M059J (cell line): ENCODE measurements around the gene CA5A. TPM values are rescaled to one million over a fixed set of nuclear protein-coding genes. Genes with fewer than 3 reads are reported as not detected.
A peak's percentile ranks its signal among the peaks of the same experiment; 100 is the strongest.
"Not testable (repeated sequence)": the region's sequence is repeated elsewhere in the genome, so short reads cannot be mapped to it uniquely, and the experiment has no call there.

Experiments used
- DNase-seq: peaks from one replicate; pipeline ENCODE4 v3.0.0-alpha.2; 2012; ENCODE audit warnings: low read depth
- total RNA-seq: library from RNA; depleted of rRNA; stranded (reverse); fragments of >200 nt; shearing (Covaris generic); gene quantifications from 2 replicates; pipeline ENCODE4 v1.2.3, GENCODE V29; 2014

CA5A gene
- total RNA-seq, 1 experiment from 2014 or later: not detected

- DNase-seq: peak; percentile 51
Observed at GRCh38 chr16:87896176-87896890, 40.0 kb downstream of the CA5A start.

DNA sequence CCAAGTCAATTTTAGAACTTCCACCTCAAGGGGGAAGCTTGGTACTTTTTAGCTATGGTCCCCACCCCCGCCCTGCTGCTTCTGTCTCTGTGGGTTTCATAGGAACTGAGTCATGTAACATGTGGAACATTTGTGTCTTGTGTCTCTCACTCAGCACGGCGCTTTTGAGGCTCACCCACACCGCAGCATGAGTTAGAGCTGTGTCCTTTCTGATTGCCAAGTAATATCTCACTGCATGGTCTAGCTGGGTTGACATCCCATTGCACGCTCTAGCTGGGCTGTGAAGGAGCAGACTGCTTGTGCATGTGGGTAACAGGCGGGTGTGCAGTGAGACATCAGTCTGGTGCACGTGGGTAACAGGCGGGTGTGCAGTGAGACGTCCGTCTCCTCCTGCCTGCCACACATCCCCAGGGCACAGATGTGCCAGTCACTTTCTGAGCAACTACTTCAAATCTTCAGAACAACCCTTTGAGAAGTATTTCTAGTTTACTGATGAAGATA, 40.6 kb downstream of the CA5A start:
- DNase-seq: peak; percentile 45

GRCh38 chr16:87894005-87894404, 42.3 kb downstream of the CA5A start:
- DNase-seq: peak; percentile 56

GRCh38 chr16:87891764-87892163, 44.6 kb downstream of the CA5A start:
- no peak for DNase-seq

DNA sequence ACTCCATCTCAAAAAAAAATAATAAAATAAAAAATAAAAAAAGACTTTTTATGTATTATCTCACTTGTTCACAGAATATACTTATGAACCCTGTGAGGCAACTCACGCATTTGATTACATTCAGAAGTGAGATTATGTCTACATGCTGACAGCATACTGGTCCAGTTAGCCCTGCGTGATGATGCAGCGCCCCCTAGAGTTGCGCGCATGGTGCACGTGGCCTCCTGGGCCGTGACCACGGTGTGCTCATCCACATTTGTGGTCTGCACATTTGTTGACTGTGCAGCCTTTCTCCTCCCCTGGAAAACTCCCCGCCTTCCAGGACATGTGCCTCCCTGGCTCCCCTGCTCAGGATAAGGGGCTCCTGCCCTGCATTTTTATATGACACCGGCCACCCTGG, 46.6 kb downstream of the CA5A start:
- DNase-seq: not testable (repeated sequence)

DNA sequence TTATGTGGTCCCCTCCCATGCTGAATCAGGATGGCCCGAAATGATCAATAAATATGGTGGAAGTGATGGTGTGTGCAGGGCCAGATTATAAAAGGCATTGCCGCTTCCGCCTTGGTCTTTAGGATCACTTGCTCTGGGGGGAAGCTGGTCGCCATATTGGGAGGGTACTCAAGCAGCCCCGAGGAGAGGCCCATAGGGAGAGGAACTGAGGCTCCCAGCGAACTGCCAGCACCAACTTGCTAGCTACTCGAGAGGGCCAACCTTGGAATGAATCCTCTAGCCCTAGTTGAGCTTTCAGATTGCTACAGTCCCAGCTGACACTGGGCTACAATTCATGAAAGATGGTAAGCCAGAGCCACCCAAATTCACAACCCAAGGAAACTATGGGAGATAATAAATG, 48.0 kb downstream of the CA5A start:
- DNase-seq: not testable (repeated sequence)

- DNase-seq: not testable (repeated sequence)
Observed at GRCh38 chr16:87887931-87888330, 48.4 kb downstream of the CA5A start.

DNA sequence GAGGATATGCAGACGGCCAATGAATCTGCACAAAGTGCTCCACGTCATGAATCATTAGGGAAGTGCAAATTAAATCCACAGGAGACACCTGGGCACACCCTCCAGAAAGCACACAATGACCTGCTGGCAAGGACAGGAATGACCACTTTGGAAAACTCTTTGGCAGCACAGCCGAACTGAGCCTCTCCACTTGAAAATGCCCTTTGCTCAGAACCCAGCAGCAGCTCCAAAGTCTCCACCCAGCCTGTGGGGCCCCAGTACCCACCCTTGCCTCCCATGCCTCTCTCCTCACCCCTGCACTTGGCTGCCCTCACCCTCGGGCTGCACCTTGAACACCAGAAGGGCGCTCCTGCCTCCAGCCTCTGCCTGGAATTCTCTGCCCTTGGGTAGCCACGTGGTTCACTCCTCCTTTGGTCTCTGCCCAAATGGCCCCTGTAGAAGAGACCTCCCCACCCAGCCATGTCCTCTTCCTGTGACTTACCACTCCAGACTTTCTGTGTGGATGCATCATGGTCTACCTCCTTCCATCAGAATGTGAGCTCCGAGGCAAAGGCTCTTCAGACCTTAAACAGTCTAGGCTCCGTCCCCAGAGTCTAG, 50.9 kb downstream of the CA5A start:
- not testable (repeated sequence) for DNase-seq

DNA sequence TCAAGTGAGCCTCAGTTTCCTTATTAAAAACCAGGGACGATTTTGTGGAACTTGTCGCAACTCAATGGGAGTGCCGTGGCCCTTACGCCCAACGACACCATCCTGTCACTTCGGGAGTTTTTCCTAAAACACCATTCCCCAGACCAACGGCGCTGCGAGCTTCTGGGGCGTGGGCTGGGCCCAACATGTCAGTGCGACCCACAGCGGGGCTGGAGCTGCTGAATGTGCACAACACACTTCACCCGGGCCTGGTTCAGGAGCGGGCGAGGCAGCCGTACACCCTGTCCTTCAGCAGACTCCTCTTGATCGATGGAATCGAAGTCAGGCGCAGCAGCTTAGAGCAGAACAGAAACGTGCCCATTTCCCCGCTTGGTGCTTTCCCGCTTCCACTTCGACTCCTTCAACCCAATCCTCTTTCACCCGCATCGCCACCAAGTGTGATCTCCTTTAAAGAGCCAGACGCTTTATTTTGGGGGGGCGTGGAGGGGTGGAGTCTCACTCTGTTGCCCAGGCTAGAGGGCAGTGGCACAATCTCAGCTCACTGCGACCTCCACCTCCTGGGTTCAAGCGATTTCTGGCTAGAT, 53.8 kb downstream of the CA5A start:
- DNase-seq: no peak

DNA sequence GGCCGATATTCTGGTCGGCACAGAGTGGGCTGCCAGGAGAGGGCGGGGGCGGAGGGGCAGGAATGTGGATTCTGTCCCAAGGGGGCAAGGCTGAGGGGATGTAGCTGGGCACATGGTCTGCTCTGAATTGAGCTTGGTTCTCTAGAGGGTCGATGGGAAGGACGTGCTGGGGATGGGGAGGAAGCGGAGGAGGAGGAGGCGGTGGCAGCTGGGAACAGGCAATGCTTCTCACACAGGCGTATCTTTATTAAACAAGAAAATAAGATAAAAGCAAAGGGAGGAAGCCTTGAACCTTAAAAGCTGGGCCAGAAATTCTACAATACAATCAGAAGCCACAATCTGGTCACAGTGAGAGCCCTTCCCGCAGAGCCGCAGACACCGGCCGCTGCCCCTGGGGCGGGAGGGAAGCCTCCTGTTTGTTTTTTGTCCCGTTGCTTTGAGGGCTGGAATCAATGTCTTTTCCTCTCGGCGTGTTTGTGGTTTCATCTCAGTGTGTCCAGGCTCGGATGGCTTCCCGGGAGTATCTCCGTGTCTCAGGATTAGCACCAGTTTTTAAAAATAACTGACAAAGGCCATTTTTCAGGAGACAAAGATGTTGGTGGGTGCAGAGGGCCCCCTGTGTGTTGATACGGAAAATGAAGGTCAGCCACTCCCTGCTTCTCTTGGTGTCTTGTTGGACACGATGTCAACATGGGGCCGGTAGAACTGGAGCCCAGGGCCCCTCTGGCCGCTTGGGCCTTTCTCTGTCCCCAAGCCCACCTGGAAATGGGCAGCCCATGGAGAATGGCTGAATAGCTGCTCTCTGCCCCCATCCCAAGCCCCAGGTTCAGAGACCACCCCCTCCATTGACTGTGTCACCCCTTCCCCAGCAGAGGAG, 54.8 kb downstream of the CA5A start:
- peak; percentile 46 for DNase-seq

- no peak for DNase-seq
Observed at GRCh38 chr16:87880117-87880696, 56.1 kb downstream of the CA5A start.

GRCh38 chr16:87879411-87880013, 56.8 kb downstream of the CA5A start:
- DNase-seq: not testable (repeated sequence)

GRCh38 chr16:87878704-87879103, 57.6 kb downstream of the CA5A start:
- no peak for DNase-seq

DNA sequence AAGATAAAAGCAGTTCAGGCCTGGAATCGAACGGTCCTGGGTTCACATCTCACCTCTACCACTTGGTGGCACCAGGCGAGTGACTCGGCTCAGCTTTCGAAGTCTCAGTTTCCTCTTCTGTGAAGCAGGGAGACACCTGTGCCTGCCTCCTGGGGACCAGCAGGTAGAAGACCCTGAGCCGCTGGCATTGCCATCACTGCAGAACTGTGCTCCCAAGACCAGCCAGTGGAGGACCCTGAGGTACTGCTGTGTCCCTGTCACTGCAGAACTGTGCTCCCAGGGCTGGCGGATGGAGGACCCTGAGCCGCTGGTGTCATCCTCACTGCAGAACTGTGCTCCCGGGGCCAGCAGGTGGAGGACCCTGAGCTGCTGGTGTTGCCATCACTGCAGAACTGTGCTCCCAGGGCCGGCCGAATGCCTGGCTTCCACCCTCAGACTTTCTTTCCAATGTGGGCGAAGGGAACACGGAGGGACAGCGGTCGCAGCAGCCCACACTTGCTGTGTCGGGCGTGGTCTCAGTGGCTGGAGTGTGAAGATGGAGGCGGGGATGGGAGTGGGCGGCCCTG, 58.3 kb downstream of the CA5A start:
- no peak for DNase-seq

- DNase-seq: no peak
Observed at GRCh38 chr16:87874639-87875427, 61.5 kb downstream of the CA5A start.

GRCh38 chr16:87870418-87871291, 65.7 kb downstream of the CA5A start:
- peak; percentile 27 for DNase-seq

- DNase-seq: not testable (repeated sequence)
Observed at GRCh38 chr16:87869879-87870417, 66.4 kb downstream of the CA5A start.

- DNase-seq: peak; percentile 45
Observed at GRCh38 chr16:87869061-87869878, 67.1 kb downstream of the CA5A start, which contains the start of gene SLC7A5. Gene SLC7A5 (minus strand): TSS chr16:87869507. CDS start chr16:87869422, 85 bp downstream.
